K562 treated with DMSO at 1 percent for 48 hours (cell line): Measurements from ENCODE around the gene TMEM86A. TPM values are rescaled to one million over a fixed set of nuclear protein-coding genes. Genes with fewer than 3 reads are reported as not detected.

Source experiments
- total RNA-seq: library from RNA; unstranded; fragments of 300-600 nt; gene quantifications from 2 replicates; pipeline ENCODE4 v1.2.3, GENCODE V29; 2022; ENCODE audit warnings: low replicate concordance; ENCODE audit errors: extremely low read depth

Gene TMEM86A
- total RNA-seq = not detected in 2 replicates

DNA sequence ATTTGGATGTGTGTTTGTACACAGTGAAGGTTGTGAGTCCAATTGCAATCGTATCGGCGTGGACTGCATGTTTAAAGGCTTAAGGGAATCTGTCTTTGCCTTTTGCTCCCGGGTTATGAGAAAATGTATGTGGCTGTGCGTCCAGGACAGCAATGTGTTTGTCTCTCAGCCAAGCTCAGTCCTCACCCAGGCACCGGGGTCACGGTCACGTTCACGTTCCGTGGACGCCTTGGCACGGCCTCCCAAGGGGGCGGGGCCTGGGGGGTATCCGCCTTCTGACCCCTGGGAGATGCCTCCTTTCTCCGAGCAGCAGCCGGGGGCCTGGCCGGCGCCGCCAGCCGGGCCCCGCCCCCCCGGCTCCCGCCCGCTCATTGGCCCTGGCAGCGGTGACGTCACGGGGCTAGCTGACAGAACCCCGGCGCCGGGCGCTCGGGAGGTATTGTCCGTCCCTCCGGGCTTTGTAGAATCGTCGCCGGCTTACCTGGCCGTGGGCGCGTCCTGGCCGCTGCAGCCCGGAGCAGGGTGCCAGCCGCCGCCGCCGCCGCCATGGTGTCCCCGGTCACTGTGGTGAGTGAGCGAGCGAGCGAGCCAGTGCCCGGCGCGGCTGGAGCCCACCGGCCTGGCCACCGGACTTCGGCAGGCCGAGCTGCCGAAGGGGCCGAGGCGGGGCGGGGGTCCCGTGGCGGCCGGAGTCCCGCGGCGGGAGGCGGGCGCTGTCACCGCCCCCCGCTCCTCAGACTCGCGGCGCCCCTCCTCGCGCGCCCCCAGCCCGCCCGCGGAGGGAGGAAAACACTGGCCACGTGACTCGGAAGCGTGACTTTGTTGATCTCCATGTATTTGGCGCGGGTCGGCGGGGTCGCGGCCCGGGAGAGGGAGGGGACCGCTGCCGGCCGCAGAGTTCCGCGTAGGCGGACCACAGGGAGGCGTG is at the start of gene TMEM86A:
Gene TMEM86A (plus strand): TSS at position 439 of the 928 bp plus-strand sequence. CDS start 108 bp downstream, at position 547.

DNA sequence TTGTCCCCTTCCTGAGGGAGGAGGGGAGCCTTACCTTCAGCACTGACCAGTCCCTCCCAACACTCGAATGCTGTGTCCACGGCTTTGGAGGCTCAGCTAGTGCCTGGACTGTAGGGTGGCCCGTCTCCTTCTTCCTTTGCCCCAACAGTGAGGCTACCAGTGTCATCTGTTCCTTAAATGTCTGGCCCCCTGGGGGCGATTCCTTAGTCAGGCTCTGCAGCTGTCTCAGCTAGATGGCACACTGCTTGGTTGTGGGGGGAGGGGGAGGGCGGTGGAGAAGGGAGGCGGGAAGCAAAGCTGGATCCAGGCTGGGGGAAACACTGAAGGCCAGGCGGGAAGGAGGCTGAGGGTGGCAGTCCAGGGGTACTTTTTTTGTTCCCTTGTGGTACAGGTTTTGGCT is 27.5 kb downstream of the TMEM86A start, which contains the start of gene IGSF22:
Gene IGSF22 (minus strand): TSS at position 149 of the 400 bp plus-strand sequence. CDS start 1,952 bp downstream, outside the sequence.

Other genes with a start within 250 kb of the TMEM86A start
- gene LDHAL6A, start 242.9 kb upstream of the TMEM86A start, total RNA-seq = not detected in 2 replicates
- gene TSG101, start 171.8 kb upstream of the TMEM86A start, total RNA-seq = not detected in 2 replicates
- gene UEVLD, start 110.0 kb upstream of the TMEM86A start, total RNA-seq = not detected in 2 replicates
- not detected in 2 replicates for gene MISFA, start 99.0 kb upstream of the TMEM86A start, total RNA-seq
- not detected in 2 replicates for gene SPTY2D1, start 64.4 kb upstream of the TMEM86A start, total RNA-seq
- gene IGSF22, start 27.4 kb downstream of the TMEM86A start, total RNA-seq = not detected in 2 replicates
- gene PTPN5, start 93.0 kb downstream of the TMEM86A start, total RNA-seq = not detected in 2 replicates
- not detected in 2 replicates for gene MRGPRX1, start 240.6 kb downstream of the TMEM86A start, total RNA-seq